Measurements from ENCODE around the gene CASP8. TPM values are rescaled to one million over a fixed set of nuclear protein-coding genes. Genes with fewer than 3 reads are reported as not detected.

Gene CASP8
- total RNA-seq (2022): 32.1 and 33.4 TPM in 2 replicates
- Bru-seq, nascent RNA: percentile 77 among the genes with signal in this experiment
- BruChase-seq, experiment 1, labeled RNA remaining after a 2-hour chase: percentile 74 among the genes with signal in this experiment
- percentile 75 among the genes with signal in this experiment for BruChase-seq, experiment 2, labeled RNA remaining after a 6-hour chase
- long read RNA-seq, transcript CASP8-220 (3 exons, 2,911 nt): major isoform, 5 of 38 reads
- long read RNA-seq, partial matches to known transcripts: 3 of 38 reads
- long read RNA-seq, other reads (novel, unspliced or antisense): 25 of 38 reads

DNA sequence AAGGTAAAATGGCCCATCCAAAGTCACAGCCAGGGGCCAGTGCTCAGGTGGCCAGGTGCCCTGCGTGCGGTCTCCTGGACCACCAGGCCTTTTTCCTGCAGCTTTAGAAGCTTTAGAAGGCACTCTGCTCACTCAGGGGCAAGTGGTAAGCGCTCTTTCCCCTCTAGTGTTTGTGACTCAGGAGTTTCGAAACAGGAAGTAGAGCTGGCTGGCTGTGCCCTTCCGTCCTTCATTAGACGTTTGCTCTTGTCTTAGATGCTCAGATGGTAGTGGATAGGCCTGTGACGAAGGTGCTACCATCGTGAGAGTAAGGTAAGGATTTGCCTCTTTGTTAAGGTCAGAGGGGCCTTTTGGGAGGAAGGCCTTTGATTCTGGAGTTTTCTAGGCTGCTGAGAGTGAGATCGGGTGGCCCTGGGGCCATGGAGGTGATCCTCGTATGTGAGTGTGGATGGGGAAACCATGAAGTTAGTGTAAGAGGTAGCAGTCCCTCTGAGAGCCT is at the start of gene CASP8:
TSS of gene CASP8 (plus strand) at position 235 of the 499 bp plus-strand sequence. CDS start 5,951 bp downstream, outside the sequence.
- Mint-ChIP-seq H3K27me3 (ENCODE audit: insufficient read depth, unreplicated experiment) (no peaks in the 10 kb centered on the region), H3K36me3 (ENCODE audit: insufficient read depth, unreplicated experiment) (peaks cover 9% of the 10 kb centered on the region), H3K4me1 (ENCODE audit: low read depth, unreplicated experiment) (peaks cover 8% of the 10 kb centered on the region), H3K4me3 (ENCODE audit: unreplicated experiment) (peak within 1 kb of the TSS; percentile 88), H3K27ac (ENCODE audit: unreplicated experiment) (peak within 1 kb of the TSS; percentile 45), H3K9me3 (ENCODE audit: unreplicated experiment) (no peaks in the 10 kb centered on the region)
- CTCF ChIA-PET: interaction anchor here (0.6 kb wide), 1 partner anchor 15 kb away, joined by 3 read pairs; no protein-coding TSS in a partner anchor
- Histone ChIP-seq H3K27me3 (replicated peaks; ENCODE audit: control insufficient read depth, insufficient read depth, low read length) (no peaks in the 10 kb centered on the region), H3K36me3 (ENCODE audit: control insufficient read depth, insufficient read depth, low read length) (no peaks in the 10 kb centered on the region), H3K9me3 (no peaks in the 10 kb centered on the region), H3K4me1 (peaks cover 8% of the 10 kb centered on the region), H3K4me3 (ENCODE audit: low read depth, low read length) (peak within 1 kb of the TSS; percentile 44; the same call in 1 of the 2 replicates)
- no TSS peak for BruUV-seq (replicated peaks)
- TF ChIP-seq, protein P1, sequence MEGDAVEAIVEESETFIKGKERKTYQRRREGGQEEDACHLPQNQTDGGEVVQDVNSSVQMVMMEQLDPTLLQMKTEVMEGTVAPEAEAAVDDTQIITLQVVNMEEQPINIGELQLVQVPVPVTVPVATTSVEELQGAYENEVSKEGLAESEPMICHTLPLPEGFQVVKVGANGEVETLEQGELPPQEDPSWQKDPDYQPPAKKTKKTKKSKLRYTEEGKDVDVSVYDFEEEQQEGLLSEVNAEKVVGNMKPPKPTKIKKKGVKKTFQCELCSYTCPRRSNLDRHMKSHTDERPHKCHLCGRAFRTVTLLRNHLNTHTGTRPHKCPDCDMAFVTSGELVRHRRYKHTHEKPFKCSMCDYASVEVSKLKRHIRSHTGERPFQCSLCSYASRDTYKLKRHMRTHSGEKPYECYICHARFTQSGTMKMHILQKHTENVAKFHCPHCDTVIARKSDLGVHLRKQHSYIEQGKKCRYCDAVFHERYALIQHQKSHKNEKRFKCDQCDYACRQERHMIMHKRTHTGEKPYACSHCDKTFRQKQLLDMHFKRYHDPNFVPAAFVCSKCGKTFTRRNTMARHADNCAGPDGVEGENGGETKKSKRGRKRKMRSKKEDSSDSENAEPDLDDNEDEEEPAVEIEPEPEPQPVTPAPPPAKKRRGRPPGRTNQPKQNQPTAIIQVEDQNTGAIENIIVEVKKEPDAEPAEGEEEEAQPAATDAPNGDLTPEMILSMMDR (IDR thresholded peaks at IDR 0.05; ENCODE audit: insufficient read depth in 1 of 2, low read depth in 1 of 2, low read length in 1 of 2, severe bottlenecking in 1 of 2, unreplicated experiment in 1 of 2): no peak
- POLR2A ChIA-PET: interaction anchor here (0.6 kb wide), 1 partner anchor 77 kb away, joined by 4 read pairs; no protein-coding TSS in a partner anchor
- no peak for DNase-seq
- intact Hi-C loops (cut with micrococcal nuclease; ENCODE audit: unreplicated experiment): no loop called here

DNA sequence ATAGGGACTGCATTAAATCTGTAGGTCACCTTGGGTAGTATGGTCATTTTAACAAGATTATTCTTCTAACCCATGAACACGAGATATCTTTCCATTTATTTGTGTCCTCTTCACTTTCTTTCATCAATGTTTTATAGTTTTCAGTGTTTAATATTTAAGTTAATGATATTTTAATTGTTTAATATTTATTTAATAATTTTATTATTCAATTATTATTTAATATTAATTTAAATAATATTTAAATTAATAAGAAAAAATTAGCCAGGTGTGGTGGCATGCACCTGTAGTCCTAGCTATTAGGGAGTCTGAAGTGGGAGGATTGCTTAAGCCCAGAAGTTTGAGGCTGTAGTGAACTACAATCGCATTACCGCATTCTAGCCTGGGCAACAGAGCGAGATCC is 44.4 kb upstream of the CASP8 start:
- peaks cover 7% of the 10 kb centered on the region; the same call in 1 of the 2 replicates for H3K4me1 ChIP-seq
- intact Hi-C loops (cut with micrococcal nuclease; ENCODE audit: unreplicated experiment): no loop called here
- Mint-ChIP-seq H3K27me3 (ENCODE audit: insufficient read depth, unreplicated experiment) (no peaks in the 10 kb centered on the region), H3K4me1 (ENCODE audit: low read depth, unreplicated experiment) (no peaks in the 10 kb centered on the region), H3K4me3 (ENCODE audit: unreplicated experiment) (no peak overlapping the region), H3K9me3 (ENCODE audit: unreplicated experiment) (no peaks in the 10 kb centered on the region), H3K36me3 (ENCODE audit: insufficient read depth, unreplicated experiment) (peaks cover 5% of the 10 kb centered on the region), H3K27ac (ENCODE audit: unreplicated experiment) (no peak overlapping the region)
- ChIA-PET CTCF (no interaction called here), POLR2A (no interaction called here)
- H3K4me3 ChIP-seq (ENCODE audit: low read depth, low read length): no peak overlapping the region
- BruUV-seq (replicated peaks): no TSS peak
- no peaks in the 10 kb centered on the region for H3K27me3 ChIP-seq (replicated peaks; ENCODE audit: control insufficient read depth, insufficient read depth, low read length)
- H3K9me3 ChIP-seq: no peaks in the 10 kb centered on the region
- H3K36me3 ChIP-seq (ENCODE audit: control insufficient read depth, insufficient read depth, low read length): no peaks in the 10 kb centered on the region
- TF ChIP-seq, protein P1 (IDR thresholded peaks at IDR 0.05; ENCODE audit: insufficient read depth in 1 of 2, low read depth in 1 of 2, low read length in 1 of 2, severe bottlenecking in 1 of 2, unreplicated experiment in 1 of 2): no peak
- no peak for DNase-seq

DNA sequence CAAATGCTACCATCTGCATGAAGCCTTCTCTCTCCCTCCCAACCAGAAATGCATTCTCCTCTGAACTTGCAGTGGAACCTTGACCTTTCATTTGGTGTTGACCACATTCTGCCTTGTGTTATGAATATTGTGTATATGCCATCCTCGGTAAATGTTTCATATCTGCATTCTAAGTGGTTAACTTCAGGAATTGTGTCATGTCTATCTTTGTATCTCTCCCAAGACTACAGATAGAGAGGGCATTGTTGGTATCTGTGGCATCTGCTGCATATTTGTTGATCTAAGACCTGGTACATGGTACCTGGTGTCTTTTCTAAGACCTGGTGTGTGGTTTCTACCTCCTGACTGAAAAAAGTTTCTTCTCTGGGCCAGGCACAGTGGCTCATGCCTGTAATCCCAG is 43.4 kb upstream of the CASP8 start:
- TF ChIP-seq, protein P1 (IDR thresholded peaks at IDR 0.05; ENCODE audit: insufficient read depth in 1 of 2, low read depth in 1 of 2, low read length in 1 of 2, severe bottlenecking in 1 of 2, unreplicated experiment in 1 of 2): no peak
- no peak overlapping the region for H3K4me3 ChIP-seq (ENCODE audit: low read depth, low read length)
- peaks cover 7% of the 10 kb centered on the region; the same call in 1 of the 2 replicates for H3K4me1 ChIP-seq
- DNase-seq: no peak
- no peak overlapping the region for H3K4me3 Mint-ChIP-seq (ENCODE audit: unreplicated experiment)
- intact Hi-C loops (cut with micrococcal nuclease; ENCODE audit: unreplicated experiment): no loop called here
- H3K36me3 ChIP-seq (ENCODE audit: control insufficient read depth, insufficient read depth, low read length): no peaks in the 10 kb centered on the region
- POLR2A ChIA-PET: no interaction called here
- H3K27me3 ChIP-seq (replicated peaks; ENCODE audit: control insufficient read depth, insufficient read depth, low read length): no peaks in the 10 kb centered on the region
- H3K4me1 Mint-ChIP-seq (ENCODE audit: low read depth, unreplicated experiment): no peaks in the 10 kb centered on the region
- no TSS peak for BruUV-seq (replicated peaks)
- H3K27ac Mint-ChIP-seq (ENCODE audit: unreplicated experiment): no peak overlapping the region
- H3K27me3 Mint-ChIP-seq (ENCODE audit: insufficient read depth, unreplicated experiment): no peaks in the 10 kb centered on the region
- H3K9me3 Mint-ChIP-seq (ENCODE audit: unreplicated experiment): no peaks in the 10 kb centered on the region
- CTCF ChIA-PET: no interaction called here
- no peaks in the 10 kb centered on the region for H3K9me3 ChIP-seq
- H3K36me3 Mint-ChIP-seq (ENCODE audit: insufficient read depth, unreplicated experiment): no peaks in the 10 kb centered on the region

Measured in Caco-2 (cell line).